GM18909 (cell line): ENCODE measurements around the gene KRT85.
"Not testable (repeated sequence)": the region's sequence is repeated elsewhere in the genome, so short reads cannot be mapped to it uniquely, and the experiment has no call there.

Source experiments
- ATAC-seq: cut with Tn5 transposase; IDR thresholded peaks from one replicate; pipeline ENCODE4 v1.9.1; 2021; ENCODE audit warnings: mild to moderate bottlenecking; ENCODE audit not compliant: unreplicated experiment, poor library complexity

KRT85 gene

DNA sequence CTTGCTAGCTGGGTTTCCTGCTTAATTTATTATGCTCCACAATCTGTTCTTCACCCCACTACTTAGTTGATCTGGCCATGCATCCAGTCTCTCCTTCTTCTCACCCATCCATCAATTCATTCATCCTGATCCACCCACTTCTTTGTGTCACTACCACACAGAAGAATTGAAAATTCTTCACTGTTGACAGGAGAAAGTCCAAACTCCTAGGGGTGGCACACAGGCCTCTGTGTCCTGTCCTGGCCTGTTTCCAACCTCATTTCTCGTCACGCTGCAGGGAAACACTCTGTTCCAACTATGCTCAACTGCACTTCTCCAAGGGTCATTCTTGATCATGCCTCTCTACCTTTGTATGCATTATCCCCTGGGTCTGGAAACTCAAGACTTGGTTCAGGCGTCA is 35.4 kb downstream of the KRT85 start:
- no peak for ATAC-seq

DNA sequence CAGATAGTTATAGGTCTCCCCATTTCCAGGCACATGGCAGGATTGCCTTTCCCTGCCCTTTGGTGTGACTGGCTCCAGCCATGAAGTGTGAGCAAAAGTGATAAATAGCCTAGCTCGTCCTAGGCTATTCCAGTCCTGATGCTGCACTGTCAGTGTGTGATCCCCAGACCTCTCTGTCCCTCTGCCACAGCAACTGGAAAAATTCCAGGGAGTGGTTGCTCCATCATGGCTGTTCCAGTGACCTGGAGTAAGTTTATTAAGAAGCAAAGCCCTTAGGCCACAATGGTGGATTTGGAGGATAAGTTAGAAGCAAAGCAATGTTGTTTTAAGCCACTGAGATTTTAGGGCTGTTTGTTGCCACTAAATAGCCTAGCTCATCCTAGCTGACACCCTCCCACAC is 36.2 kb downstream of the KRT85 start:
- no peak for ATAC-seq

DNA sequence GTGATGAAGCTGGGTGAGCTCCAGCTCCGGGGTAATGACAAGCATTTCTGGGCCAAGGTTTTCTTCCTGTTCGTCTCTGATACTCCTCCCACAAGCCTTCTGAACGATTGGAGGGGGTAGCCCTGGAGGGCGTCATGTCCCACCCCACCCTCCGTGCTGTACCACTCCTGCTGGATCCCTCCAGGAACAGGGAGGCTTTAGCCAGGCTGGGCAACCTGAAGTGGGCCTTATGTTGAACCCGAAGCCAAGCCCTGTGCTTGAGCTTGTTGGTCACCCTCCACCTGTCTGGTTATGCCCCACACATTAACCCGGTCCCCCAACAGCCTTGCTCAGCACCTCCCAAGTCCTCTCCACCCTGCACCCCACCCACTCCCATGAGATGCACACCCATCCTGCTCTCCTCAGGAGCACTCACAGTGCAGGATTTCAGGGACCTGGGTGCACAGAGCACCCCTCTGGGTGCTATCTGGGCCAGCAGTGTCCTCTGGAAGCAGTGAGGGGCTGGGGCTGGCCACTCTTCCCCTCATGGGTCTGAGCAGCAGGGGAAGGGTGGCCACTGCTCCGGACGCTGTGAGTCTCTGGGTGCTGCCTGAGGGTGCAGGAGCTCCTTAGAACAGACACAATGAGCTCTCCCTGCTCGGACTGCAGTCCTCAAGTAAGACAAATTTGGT is 39.3 kb downstream of the KRT85 start:
- ATAC-seq = peak; percentile 20

DNA sequence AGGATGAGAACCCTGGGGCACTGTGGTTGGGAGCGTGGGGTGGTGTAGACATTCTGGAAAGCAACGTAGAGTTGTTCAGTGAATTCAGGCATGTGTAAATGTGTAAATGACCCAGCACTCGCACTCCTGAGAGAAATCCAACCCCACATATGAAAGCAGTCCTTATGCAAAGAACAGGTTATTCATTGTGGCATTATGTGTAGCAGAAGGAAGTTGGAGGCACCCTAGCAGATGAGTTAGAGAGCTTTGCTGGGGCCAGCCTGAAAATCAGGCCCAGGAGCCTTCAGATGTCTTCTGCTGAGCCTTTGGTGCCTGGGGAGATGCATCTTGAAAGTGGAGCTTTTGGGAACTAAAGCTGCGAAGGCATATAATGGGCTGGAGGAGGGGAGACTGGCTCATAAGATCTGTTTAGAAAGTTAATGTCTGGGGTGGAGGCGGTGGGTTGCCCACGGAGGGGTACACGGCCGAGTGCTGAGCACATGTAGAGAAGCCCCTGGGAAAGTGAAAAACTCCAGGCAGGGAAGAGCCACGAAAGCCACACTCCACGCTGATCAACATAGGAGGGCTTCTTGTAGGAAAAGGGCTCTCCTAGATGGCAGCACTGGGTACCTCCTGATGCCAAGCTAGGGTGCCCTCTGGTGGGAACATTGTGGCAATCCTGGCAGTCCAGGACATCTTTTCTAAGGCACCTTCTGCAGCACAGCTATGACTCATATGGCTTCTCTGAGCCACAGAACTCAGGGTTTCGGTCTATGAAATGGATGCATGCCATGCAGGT is 40.0 kb downstream of the KRT85 start:
- ATAC-seq = peak; percentile 90

DNA sequence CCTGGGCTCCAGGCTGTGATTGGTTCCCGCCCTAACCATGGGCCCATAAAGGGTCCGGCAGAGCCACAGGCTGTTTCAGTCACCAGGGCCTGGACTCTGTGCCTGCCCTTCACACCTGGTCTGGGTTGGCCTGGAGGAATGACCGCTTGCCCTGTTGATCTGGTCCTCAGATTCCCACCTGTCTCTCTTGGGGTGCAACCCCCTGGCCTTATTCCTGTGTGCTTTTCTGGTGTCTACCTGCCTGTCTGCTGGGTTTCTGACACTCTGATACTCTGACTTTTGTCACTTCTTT is 43.2 kb downstream of the KRT85 start:
- ATAC-seq = no peak

DNA sequence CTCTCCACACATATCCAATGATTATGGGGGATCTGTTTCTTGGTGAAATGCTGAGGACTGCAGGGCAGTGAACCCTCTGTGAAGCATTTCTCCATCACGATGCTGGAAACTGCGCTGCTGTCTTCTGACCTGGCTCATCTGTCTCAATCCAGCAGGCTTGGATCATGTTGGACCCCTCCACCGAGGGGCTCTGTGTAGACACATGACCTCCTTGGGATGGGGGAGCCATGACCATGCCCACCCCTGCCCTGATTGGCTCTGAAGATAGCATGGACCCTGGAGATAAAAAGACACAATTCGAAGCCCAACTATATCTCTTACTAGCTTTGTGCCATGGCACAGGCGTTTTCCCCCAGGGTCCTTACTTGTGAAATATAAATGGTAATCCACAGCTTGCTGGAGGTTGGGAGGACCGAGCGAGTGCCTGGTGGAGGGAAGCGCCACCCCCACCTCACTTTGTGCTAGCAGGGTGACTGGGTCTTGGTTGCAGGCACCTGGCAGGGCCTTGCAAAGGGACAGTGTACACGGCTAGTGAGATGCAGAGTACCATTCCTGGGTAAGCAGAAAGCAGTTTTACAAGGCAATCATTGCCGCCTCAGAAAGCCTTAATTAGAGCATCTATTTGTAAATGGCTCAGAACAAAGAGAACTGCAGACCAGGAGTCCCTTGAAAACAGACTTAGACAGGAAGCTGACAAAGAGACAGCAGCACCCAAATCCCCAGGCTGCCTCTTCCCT is 43.7 kb downstream of the KRT85 start:
- no peak for ATAC-seq

DNA sequence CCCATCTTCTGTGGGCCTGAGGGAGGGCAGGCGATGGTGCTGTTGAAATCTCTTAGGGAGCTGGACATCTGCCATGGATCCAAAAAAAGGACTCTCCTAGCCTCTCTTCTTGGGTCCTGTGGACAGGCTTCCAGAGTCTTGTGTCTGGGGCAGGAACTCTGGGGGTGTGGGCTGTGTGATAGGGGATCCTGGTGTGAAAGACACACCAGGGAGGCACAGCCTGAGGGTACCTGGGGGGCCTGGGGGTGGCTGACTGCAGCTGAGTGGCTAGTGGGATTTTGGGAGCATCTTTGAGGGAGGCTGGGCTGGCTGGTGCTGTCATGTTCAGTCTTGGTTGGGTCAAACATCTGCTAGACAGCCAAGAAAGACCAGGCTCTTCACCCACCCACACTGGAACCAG is 44.3 kb downstream of the KRT85 start:
- ATAC-seq = no peak

DNA sequence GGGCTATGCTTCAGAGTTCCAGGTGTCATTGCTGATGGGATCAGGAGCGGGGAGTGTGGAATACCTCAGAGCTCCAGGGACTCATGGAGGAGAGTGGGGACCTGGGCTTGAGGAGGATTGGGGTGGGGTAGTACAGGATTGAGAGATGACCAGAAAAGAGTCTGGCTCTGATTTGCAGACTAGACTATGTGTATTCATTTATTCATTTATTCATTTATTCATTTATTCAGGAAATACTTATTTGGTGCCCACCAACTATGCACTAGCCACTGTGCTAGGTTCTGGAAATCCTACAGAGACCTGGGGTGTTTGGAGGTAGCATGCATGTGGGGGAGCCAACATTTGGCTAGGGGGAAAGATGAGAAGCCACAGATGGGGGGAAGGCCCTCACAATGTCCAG is 45.2 kb downstream of the KRT85 start:
- ATAC-seq = no peak

DNA sequence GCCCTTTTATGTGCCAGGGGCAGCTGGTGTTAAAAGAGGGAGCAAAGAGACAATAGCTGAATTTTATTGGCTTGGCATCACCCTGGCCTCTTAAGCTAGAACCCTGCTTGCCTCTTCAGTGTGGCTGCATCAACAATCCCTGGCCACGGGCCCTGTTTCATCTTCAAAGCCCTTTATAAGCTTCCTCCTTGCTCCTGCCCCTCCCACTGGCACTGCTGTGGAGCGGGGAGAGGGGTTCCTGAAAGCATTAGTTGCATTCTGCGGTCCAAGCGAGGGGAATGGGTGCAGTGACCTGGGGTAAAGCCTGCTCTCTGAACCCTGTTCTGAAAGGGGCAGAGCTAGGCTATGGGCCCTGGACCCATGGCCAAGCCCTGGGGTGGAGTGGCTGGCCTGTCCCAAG is 45.9 kb downstream of the KRT85 start:
- no peak for ATAC-seq

DNA sequence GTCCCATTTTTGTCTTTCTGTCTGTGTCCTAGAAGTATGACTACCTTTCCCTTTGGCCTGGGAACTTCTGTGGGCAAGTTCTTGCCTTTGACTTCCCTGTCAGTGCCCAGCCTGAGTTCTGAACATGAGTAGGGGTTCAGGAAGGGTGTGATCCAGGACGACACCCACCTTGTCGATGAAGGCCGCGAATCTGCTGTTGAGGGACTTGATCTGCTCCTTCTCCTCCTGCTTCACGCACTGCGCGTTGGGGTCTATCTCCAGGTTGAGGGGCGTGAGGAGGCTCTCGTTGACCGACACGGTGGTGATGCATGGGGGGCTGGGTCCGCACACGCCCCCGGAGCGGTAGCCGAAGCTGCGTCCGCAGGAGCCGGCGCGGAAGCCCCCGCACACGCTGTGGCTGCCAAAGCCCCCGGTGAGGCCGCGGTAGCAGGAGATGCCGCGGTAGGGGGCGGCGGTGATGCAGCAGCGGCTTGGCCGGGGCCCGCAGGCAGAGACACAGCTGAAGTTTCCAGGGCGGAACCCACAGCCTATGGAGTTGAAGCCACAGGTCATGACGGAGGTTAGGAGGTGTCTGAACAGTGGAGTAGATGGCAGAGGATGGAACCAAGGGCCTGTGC is 46.4 kb downstream of the KRT85 start, which contains the start of gene KRT83:
Gene KRT83, minus strand, starts transcription at position 615 of the 617 bp plus-strand sequence. Its CDS starts 63 bp downstream, at position 552.
- no peak for ATAC-seq

DNA sequence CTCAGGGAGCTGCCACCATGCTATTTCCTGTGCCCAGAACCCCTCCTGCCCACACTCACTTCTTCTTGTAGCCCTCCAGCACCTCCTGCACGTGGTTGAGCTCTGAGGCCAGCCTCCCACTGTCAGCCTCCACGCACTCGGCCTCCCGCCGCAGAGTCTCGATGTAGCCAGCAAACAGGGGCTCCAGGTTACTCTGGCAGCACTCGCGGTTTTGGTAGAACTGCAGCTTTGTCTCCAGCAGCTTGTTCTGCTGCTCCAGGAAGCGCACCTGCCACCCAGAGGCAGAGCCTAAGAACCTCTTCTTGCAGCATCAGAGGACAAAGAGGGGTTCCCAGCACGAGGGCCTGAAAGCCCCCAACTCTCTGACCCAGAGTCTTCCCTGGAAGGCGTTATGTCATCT is 48.2 kb downstream of the KRT85 start:
- no peak for ATAC-seq

DNA sequence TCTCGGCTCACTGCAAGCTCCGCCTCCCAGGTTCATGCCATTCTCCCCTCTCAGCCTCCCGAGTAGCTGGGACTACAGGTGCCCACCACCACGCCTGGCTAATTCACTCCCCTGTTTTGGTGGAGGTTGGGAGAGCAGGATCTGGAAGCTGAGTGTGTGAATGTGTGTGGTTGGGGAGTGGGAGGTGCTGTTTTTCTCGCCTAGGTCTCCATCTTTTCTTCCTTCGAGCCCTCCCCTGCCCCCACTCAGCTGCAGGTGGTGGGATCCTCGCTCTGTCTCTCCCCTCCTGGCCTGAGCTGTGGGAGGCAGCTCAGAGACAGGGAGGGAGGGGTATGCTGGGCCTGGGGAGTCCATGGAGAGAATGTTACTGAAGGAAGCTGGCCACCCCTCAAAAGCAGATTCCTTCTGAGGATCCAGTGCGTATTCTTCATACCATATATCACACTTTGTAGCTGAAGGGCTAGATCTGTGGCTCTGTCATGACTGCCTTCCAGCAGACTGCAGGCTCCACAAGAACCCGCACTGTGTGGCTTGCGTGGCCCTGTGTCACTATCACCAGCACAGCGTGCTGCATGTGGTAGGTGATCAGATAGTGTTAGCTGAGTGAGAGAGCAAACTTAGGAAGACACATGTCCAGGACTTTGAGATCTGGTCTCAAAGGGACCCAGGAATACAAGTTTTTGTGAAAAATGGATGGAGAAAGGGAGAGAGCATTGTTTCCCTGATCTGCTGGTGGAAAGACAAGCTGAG is 48.9 kb downstream of the KRT85 start:
- ATAC-seq = no peak

DNA sequence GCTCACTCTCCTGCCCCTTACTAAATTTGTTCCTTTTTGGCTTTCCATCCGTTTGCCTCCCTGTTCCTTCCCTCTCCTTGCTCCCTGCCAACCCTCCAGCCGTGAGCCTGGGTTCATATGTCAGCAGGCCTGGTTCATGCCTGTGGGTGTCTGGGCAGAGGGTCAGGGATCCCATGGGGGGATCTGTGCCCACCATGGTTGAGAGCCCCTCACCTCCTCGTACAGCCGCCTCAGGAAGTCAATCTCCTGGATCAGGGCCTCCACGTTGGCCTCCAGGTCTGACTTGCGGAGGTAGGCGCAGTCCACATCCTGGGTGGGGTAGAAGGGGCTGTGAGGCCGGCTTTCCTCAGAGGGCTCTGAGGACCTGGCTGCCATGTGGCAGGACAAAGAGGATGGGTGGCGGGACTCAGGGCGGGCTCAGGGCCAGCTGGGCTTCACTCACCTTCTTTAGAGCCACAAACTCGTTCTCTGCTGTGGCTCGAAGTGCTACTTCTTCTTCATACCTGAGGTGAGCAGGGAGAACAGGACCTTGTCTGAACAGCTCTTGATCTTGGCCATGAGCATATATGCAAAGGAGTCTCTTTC is 49.7 kb downstream of the KRT85 start:
- ATAC-seq = no peak

DNA sequence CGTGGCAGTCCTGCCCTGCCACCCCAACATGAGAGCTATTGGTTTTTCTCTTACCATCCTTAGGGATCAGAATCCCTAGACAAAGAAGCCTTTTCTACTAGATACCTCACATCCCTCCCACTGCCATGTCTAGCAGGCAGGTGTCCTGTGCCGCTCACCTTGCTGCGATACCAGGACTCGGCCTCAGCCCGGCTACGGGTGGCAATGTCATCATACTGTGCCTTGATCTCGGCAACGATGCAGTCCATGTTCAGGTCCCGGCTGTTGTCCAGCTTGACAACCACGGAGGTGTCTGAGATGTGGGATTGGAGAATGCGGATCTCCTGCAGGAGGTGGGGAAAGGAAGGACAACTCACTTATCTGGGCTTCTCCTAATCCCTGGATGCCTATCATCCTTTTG is 50.6 kb downstream of the KRT85 start:
- ATAC-seq = no peak

DNA sequence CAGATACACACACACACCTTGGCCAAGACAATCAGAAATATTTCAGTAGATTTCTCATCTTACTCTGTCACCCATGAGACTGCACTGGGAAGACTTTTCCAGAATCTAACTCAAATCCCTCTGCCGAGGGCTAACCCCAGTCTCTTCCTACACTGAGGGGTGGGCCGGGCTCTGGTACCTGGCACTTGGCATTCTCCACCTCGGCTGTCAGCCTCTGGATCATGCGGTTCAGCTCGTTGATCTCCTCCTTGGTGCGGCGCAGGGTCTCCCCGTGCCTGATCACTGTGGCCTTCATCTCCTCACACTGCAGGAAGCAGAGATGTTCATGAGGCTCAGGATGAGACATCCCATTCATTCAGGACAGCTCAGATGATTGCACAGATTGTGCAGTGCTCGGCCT is 51.0 kb downstream of the KRT85 start:
- no peak for ATAC-seq

DNA sequence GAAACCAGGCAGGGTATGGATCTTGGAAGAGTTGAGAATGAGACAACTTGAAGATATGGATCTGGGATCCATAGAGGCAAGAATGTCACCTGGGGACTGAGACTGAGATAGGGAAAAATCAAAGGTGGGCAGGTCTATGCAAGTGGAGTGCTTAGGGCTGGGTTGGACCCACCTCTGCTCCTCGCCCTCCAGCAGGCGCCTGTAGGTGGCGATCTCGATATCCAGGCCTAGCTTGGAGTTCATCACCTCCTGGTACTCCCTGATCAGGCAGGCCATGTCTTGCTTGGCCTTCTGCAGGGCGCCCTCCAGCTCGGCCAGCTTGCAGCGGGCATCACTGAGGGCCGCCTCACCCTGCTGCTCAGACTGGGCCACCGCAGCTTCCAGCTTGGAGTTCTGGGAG is 51.6 kb downstream of the KRT85 start:
- ATAC-seq = not testable (repeated sequence)

DNA sequence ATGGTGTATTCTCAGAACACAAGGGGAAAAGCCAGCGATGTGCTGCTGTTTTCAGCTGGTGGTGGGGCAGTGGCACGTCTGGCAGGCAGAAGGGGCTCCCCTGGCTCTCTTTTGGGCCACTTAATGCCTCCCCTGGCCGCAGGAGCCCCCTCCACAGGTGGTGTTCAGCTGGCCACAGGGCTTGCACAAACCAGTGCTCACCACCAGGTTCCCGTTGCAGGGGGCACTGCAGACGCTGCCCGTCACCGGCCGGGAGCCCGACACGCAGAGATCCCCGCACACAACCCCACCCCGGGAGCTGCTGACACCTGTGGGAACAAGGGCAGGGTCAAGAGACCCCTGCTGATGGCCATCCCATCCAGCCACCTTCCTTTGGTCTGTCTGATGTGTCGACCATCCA is 52.8 kb downstream of the KRT85 start:
- no peak for ATAC-seq

DNA sequence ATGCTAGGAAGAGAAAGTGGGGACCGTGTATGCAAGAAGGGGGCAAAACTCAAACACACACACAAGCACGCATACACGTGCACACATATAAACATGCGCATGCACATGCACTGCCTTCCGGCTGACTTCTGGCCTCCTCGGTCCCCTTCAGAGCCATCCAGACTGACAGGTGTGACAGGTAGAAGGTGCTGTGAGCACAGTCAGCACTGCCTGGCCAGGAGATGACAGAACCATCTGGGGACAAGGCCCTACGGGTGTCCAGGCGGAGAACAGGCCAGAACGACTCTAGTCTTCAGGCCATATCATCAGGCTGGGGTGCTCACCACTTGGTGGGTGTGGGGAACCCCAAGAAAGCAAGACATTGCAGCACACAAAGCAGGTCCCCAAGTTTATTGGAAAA is 53.4 kb downstream of the KRT85 start:
- ATAC-seq = no peak

DNA sequence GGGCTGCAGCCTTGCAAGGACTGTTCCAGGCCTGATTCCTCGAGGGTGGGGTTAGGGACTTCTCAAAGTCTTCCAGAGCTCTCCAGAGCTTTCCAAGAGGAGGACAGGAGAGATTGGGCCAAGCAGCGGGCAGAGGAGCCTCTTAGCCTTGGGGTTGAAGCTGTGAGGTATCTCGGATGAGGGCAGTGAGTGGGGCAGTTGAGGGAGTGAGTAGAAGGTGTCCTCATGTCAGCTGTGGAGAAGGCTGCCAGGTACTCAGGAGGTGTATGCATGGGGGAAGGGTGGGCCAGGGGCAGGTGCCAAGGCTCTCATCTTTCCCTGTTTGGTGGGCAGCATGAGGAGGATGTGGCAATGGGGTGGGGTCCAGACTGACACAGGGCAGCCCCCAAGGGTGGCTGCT is 53.8 kb downstream of the KRT85 start:
- no peak for ATAC-seq

DNA sequence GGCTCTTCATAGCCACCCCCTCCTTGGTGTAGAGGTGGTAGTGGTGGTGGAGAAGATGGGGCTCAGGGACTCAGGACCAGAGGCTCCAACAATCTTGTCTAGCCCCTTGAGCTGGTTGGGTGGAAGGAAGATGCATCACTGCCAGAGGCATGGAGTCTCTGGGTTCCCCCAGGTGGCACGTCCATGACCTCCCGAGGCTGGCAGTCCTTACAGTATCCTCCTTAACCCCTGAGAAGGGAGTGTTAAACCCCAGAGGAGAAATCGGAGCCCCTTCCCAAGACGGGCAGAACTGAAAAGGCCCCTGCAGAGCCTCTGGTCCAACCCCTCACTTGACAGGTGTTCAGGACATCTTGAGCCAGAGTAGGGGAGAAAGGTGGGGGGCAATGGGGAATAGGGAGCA is 55.2 kb downstream of the KRT85 start:
- no peak for ATAC-seq
